ENCODE measurements around the gene ZNF532.

Gene ZNF532

GRCh38 chr18:58861861-58862301, 2.8 kb upstream of the ZNF532 start:
- no peak overlapping the region for H3K27ac ChIP-seq
- TF ChIP-seq, protein P1, sequence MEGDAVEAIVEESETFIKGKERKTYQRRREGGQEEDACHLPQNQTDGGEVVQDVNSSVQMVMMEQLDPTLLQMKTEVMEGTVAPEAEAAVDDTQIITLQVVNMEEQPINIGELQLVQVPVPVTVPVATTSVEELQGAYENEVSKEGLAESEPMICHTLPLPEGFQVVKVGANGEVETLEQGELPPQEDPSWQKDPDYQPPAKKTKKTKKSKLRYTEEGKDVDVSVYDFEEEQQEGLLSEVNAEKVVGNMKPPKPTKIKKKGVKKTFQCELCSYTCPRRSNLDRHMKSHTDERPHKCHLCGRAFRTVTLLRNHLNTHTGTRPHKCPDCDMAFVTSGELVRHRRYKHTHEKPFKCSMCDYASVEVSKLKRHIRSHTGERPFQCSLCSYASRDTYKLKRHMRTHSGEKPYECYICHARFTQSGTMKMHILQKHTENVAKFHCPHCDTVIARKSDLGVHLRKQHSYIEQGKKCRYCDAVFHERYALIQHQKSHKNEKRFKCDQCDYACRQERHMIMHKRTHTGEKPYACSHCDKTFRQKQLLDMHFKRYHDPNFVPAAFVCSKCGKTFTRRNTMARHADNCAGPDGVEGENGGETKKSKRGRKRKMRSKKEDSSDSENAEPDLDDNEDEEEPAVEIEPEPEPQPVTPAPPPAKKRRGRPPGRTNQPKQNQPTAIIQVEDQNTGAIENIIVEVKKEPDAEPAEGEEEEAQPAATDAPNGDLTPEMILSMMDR (IDR thresholded peaks at IDR 0.05) = no peak

GRCh38 chr18:58862356-58862755, 2.3 kb upstream of the ZNF532 start:
- H3K27ac ChIP-seq = no peak overlapping the region
- TF ChIP-seq, protein P1 (IDR thresholded peaks at IDR 0.05) = no peak
- no peak for TF ChIP-seq ZFX (IDR thresholded peaks at IDR 0.05; ENCODE audit: borderline replicate concordance)

- no peak overlapping the region for H3K27ac ChIP-seq
- TF ChIP-seq, protein P1 (IDR thresholded peaks at IDR 0.05) = no peak
- TF ChIP-seq ZFX (IDR thresholded peaks at IDR 0.05; ENCODE audit: borderline replicate concordance) = no peak
Measured at GRCh38 chr18:58862851-58863538, 1.7 kb upstream of the ZNF532 start.

DNA sequence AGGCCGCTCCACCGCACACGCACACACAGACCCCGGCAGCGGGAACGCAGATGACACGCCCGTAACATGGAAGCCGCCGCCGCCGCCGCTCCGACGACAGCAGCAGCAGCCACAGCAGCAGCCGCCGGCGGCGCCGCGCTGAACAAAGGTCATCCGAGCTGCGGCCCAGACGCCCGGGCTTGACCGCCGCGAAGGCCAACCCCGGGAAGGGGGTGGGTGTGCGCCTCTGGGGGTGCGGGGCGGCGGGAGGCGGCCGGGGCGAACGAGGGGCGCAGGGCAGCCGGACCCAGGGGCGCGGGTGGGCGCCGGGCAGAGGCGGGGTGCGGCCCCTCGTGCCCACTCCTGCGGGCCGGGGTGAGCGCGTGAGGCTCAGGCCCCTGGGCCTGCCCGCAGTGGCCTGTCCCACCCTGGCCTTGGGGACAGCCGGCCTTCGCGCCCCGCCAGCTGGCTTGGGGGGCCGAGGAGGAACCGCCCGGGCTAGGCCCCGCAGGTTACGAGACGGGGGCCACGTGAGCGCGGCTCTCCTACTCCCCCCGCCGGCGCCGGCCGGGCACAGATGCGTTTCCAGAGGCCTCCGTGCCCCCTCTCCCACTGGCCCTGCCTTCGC, 1.0 kb upstream of the ZNF532 start:
- no peak overlapping the region for H3K27ac ChIP-seq

GRCh38 chr18:58865033-58865590, 435 bp downstream of the ZNF532 start:
- TF ChIP-seq, protein P1 (IDR thresholded peaks at IDR 0.05) = no peak
- TF ChIP-seq ZFX (IDR thresholded peaks at IDR 0.05; ENCODE audit: borderline replicate concordance) = no peak

More for the DNA sequence above, 1.0 kb upstream of the ZNF532 start:
- no peak for TF ChIP-seq ZFX (IDR thresholded peaks at IDR 0.05; ENCODE audit: borderline replicate concordance)
- TF ChIP-seq, protein P1 (IDR thresholded peaks at IDR 0.05) = no peak

GRCh38 chr18:58865701-58866065, 1.0 kb downstream of the ZNF532 start:
- no peak for TF ChIP-seq ZFX (IDR thresholded peaks at IDR 0.05; ENCODE audit: borderline replicate concordance)
- TF ChIP-seq, protein P1 (IDR thresholded peaks at IDR 0.05) = no peak
- no peak overlapping the region for H3K27ac ChIP-seq

More at GRCh38 chr18:58865033-58865590, 435 bp downstream of the ZNF532 start:
- no peak overlapping the region for H3K27ac ChIP-seq
